ENCODE data around the gene NCEH1. TPM values are rescaled to one million over a fixed set of nuclear protein-coding genes. Genes with fewer than 3 reads are reported as not detected.

The NCEH1 gene
- total RNA-seq, 1 donor: 21.1 TPM

- no peak overlapping the region for H3K4me3 ChIP-seq (ENCODE audit: low read depth, low read length)
- DNase-seq (ENCODE audit: low read depth): no peak
- TF ChIP-seq CTCF (IDR thresholded peaks at IDR 0.05; ENCODE audit: insufficient read depth, low read length): no peak
These were observed 101.1 kb downstream of the NCEH1 start for GRCh38 chr3:172609750-172610149.

GRCh38 chr3:172608575-172608974 lies 102.3 kb downstream of the NCEH1 start:
- TF ChIP-seq CTCF (IDR thresholded peaks at IDR 0.05; ENCODE audit: insufficient read depth, low read length): no peak
- no peak for DNase-seq (ENCODE audit: low read depth)
- H3K4me3 ChIP-seq (ENCODE audit: low read depth, low read length): no peak overlapping the region

GRCh38 chr3:172607305-172608121 lies 103.4 kb downstream of the NCEH1 start:
- H3K4me3 ChIP-seq (ENCODE audit: low read depth, low read length): no peak overlapping the region
- TF ChIP-seq CTCF (IDR thresholded peaks at IDR 0.05; ENCODE audit: insufficient read depth, low read length): no peak
- DNase-seq (ENCODE audit: low read depth): peak; percentile 91

- no peak for TF ChIP-seq CTCF (IDR thresholded peaks at IDR 0.05; ENCODE audit: insufficient read depth, low read length)
- H3K4me3 ChIP-seq (ENCODE audit: low read depth, low read length): no peak overlapping the region
- no peak for DNase-seq (ENCODE audit: low read depth)
These were observed 104.8 kb downstream of the NCEH1 start for GRCh38 chr3:172606021-172606420.

GRCh38 chr3:172604895-172605646 lies 105.8 kb downstream of the NCEH1 start:
- no peak overlapping the region for H3K4me3 ChIP-seq (ENCODE audit: low read depth, low read length)
- no peak for DNase-seq (ENCODE audit: low read depth)
- no peak for TF ChIP-seq CTCF (IDR thresholded peaks at IDR 0.05; ENCODE audit: insufficient read depth, low read length)

- no peak for DNase-seq (ENCODE audit: low read depth)
- H3K4me3 ChIP-seq (ENCODE audit: low read depth, low read length): no peak overlapping the region
- no peak for TF ChIP-seq CTCF (IDR thresholded peaks at IDR 0.05; ENCODE audit: insufficient read depth, low read length)
These were observed 109.6 kb downstream of the NCEH1 start for GRCh38 chr3:172601066-172601832.
